SK-N-SH treated with all-trans-retinoic acid at 6 μM for 48 hours (cell line): ENCODE results near the gene B3GALT6.

Experiments
- ATAC-seq: fragments of 200-7000 bp; cut with Tn5 transposase; 3 replicates; pipeline ENCODE4 v1.9.1; 2020; ENCODE audit warnings: mild to moderate bottlenecking, moderate library complexity
- CSDC2 ChIP-seq: fragments of 250-450 bp; sonication (Bioruptor Pico); IDR thresholded peaks from 2 replicates; pipeline ENCODE4 v1.5.0; 2020; ENCODE audit warnings: mild to moderate bottlenecking, moderate library complexity
- ESRRG ChIP-seq: fragments of 250-450 bp; sonication (Bioruptor Pico); IDR thresholded peaks from 2 replicates; pipeline ENCODE4 v1.6.1; 2021; ENCODE audit warnings: mild to moderate bottlenecking
- GLIS3 ChIP-seq: fragments of 250-450 bp; sonication (Bioruptor Pico); IDR thresholded peaks from 2 replicates; pipeline ENCODE4 v1.5.0; 2020; ENCODE audit warnings: mild to moderate bottlenecking, moderate library complexity
- OSR1 ChIP-seq: fragments of 250-450 bp; sonication (Bioruptor Pico); IDR thresholded peaks from 2 replicates; pipeline ENCODE4 v1.8.0; 2022; ENCODE audit warnings: moderate library complexity, mild to moderate bottlenecking, inconsistent platforms
- PPARA ChIP-seq: fragments of 250-450 bp; sonication (Bioruptor Pico); IDR thresholded peaks from 2 replicates; pipeline ENCODE4 v1.5.0; 2020; ENCODE audit warnings: mild to moderate bottlenecking, borderline replicate concordance
- SNAI2 ChIP-seq: fragments of 250-450 bp; sonication (Bioruptor Pico); IDR thresholded peaks from 2 replicates; pipeline ENCODE4 v1.5.0; 2020; ENCODE audit warnings: mild to moderate bottlenecking, moderate library complexity
- TCF4 ChIP-seq: fragments of 250-450 bp; sonication (Bioruptor Pico); IDR thresholded peaks from 2 replicates; pipeline ENCODE4 v1.8.0; 2021; ENCODE audit warnings: mild to moderate bottlenecking, moderate library complexity, borderline replicate concordance
- TOX ChIP-seq: fragments of 250-450 bp; sonication (Bioruptor Pico); IDR thresholded peaks from 2 replicates; pipeline ENCODE4 v1.8.0; 2021; ENCODE audit warnings: mild to moderate bottlenecking, moderate library complexity, borderline replicate concordance
- ZC3H10 ChIP-seq: fragments of 250-450 bp; sonication (Bioruptor Pico); IDR thresholded peaks from 2 replicates; pipeline ENCODE4 v1.5.1; 2021; ENCODE audit warnings: mild to moderate bottlenecking, moderate library complexity
- ZFP3 ChIP-seq: fragments of 250-450 bp; sonication (Bioruptor Pico); IDR thresholded peaks from 2 replicates; pipeline ENCODE4 v1.5.0; 2020; ENCODE audit warnings: mild to moderate bottlenecking, moderate library complexity
- ZNF565 ChIP-seq: fragments of 450-650 bp; formaldehyde crosslinking; conservative IDR thresholded peaks from 2 replicates; pipeline ENCODE4 v1.5.0; 2020; ENCODE audit warnings: low read depth, mild to moderate bottlenecking, moderate library complexity
- ZNF70 ChIP-seq: fragments of 450-650 bp; formaldehyde crosslinking; IDR thresholded peaks from 2 replicates; pipeline ENCODE4 v1.5.0; 2020; ENCODE audit warnings: mild to moderate bottlenecking, moderate library complexity
- ZNF8 ChIP-seq: fragments of 450-650 bp; formaldehyde crosslinking; IDR thresholded peaks from 2 replicates; pipeline ENCODE4 v1.5.0; 2020; ENCODE audit warnings: mild to moderate bottlenecking, moderate library complexity
- TF ChIP-seq, protein P1 (sequence below): fragments of 250-450 bp; sonication (Bioruptor Pico); IDR thresholded peaks from 2 replicates; pipeline ENCODE4 v1.8.0; 2021; ENCODE audit warnings: low read depth, mild to moderate bottlenecking, moderate library complexity, borderline replicate concordance
- TF ChIP-seq, protein P2 (sequence below): fragments of 250-450 bp; sonication (Bioruptor Pico); IDR thresholded peaks from 2 replicates; pipeline ENCODE4 v1.5.1; 2020; ENCODE audit warnings: low read depth, mild to moderate bottlenecking, moderate library complexity
- TF ChIP-seq, protein P3 (sequence below): fragments of 250-450 bp; sonication (Bioruptor Pico); IDR thresholded peaks from 2 replicates; pipeline ENCODE4 v1.5.0; 2020; ENCODE audit warnings: mild to moderate bottlenecking, moderate library complexity

The B3GALT6 gene

DNA sequence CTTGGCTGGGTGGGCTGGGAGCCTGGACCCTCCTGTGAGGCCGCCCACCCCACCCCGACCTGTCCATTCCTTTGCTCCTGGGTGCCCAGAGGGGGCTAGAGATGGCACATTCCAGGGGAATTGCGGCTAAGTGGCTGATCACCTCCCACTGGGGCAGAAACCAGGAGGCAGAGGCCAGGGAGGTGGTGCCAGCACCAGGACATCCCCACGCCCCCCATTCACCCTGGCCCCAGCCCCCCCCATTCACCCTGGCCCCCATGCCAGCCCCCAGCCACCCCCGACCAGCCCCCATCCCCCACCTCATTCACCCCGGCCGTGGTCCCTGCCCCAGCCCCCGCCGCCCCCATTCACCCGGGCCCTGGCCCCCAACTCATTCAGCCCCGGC lies 8.3 kb downstream of the B3GALT6 start:
- no peak for ATAC-seq
- TF ChIP-seq ZFP3 (CRISPR knock-in tag) (no peak), OSR1 (no peak), CSDC2 (CRISPR knock-in tag) (no peak), ZC3H10 (CRISPR knock-in tag) (no peak), TOX (CRISPR knock-in tag) (no peak), TCF4 (CRISPR knock-in tag) (no peak), GLIS3 (CRISPR knock-in tag) (no peak), ESRRG (no peak), PPARA (CRISPR knock-in tag) (no peak), ZNF70 (CRISPR knock-in tag) (no peak)
- TF ChIP-seq, protein P1, sequence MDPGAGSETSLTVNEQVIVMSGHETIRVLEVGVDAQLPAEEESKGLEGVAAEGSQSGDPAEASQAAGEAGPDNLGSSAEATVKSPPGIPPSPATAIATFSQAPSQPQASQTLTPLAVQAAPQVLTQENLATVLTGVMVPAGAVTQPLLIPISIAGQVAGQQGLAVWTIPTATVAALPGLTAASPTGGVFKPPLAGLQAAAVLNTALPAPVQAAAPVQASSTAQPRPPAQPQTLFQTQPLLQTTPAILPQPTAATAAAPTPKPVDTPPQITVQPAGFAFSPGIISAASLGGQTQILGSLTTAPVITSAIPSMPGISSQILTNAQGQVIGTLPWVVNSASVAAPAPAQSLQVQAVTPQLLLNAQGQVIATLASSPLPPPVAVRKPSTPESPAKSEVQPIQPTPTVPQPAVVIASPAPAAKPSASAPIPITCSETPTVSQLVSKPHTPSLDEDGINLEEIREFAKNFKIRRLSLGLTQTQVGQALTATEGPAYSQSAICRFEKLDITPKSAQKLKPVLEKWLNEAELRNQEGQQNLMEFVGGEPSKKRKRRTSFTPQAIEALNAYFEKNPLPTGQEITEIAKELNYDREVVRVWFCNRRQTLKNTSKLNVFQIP (CRISPR knock-in tag) = no peak
- TF ChIP-seq, protein P2, sequence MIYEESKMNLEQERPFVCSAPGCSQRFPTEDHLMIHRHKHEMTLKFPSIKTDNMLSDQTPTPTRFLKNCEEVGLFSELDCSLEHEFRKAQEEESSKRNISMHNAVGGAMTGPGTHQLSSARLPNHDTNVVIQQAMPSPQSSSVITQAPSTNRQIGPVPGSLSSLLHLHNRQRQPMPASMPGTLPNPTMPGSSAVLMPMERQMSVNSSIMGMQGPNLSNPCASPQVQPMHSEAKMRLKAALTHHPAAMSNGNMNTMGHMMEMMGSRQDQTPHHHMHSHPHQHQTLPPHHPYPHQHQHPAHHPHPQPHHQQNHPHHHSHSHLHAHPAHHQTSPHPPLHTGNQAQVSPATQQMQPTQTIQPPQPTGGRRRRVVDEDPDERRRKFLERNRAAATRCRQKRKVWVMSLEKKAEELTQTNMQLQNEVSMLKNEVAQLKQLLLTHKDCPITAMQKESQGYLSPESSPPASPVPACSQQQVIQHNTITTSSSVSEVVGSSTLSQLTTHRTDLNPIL (CRISPR knock-in tag) = no peak
- TF ChIP-seq, protein P3, sequence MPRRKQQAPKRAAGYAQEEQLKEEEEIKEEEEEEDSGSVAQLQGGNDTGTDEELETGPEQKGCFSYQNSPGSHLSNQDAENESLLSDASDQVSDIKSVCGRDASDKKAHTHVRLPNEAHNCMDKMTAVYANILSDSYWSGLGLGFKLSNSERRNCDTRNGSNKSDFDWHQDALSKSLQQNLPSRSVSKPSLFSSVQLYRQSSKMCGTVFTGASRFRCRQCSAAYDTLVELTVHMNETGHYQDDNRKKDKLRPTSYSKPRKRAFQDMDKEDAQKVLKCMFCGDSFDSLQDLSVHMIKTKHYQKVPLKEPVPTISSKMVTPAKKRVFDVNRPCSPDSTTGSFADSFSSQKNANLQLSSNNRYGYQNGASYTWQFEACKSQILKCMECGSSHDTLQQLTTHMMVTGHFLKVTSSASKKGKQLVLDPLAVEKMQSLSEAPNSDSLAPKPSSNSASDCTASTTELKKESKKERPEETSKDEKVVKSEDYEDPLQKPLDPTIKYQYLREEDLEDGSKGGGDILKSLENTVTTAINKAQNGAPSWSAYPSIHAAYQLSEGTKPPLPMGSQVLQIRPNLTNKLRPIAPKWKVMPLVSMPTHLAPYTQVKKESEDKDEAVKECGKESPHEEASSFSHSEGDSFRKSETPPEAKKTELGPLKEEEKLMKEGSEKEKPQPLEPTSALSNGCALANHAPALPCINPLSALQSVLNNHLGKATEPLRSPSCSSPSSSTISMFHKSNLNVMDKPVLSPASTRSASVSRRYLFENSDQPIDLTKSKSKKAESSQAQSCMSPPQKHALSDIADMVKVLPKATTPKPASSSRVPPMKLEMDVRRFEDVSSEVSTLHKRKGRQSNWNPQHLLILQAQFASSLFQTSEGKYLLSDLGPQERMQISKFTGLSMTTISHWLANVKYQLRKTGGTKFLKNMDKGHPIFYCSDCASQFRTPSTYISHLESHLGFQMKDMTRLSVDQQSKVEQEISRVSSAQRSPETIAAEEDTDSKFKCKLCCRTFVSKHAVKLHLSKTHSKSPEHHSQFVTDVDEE (CRISPR knock-in tag) = no peak

DNA sequence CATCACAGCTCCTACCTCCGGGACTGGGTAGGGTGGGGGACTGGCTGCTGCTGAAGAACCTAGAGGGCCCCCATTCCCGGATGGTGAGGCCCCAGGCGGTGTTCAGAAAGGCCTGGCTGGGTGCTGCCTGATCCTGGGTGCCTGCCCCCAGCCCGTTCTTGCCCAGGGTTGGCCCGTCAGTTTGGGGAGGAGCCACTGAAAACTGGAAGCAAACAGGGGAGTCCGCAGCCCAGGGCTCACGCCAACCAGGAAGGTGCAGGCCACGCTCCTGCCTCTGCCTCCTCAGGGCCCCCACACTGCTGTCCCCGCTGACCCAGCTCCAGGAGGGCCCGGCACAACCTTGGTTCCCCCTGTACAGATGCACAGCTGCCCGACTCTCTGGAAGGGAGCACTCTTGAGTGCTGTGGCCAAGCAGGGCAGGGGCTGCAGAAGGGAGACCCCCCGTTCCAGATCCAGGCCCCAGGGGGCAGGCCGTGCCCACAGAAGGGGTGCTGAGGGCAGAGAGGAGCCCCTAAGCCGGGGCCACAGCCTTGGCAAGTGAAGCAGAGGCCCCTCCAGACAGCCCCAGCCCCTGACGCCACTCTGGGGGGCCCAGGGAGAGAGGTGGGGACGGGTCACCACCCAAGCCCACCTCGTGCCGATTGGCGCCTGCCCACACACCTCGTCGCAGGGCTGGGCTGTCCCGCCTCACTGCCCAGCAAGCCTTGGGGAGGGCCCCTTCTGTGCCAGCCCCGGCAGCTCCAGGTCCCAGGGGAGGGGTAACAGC lies 9.0 kb downstream of the B3GALT6 start:
- ATAC-seq = no peak
- TF ChIP-seq ZNF8 (CRISPR knock-in tag) (no peak), TOX (CRISPR knock-in tag) (no peak), SNAI2 (no peak), ZC3H10 (CRISPR knock-in tag) (no peak), TCF4 (CRISPR knock-in tag) (no peak), ZNF565 (no peak), GLIS3 (CRISPR knock-in tag) (no peak), CSDC2 (CRISPR knock-in tag) (no peak), ZNF70 (CRISPR knock-in tag) (no peak)
- TF ChIP-seq, protein P1 (CRISPR knock-in tag) = no peak
- TF ChIP-seq, protein P3 (CRISPR knock-in tag) = no peak
- TF ChIP-seq, protein P2 (CRISPR knock-in tag) = no peak
- TF ChIP-seq, all 23 proteins: peak for 0
